ENCODE results near the gene CFB. TPM values are rescaled to one million over a fixed set of nuclear protein-coding genes. Genes with fewer than 3 reads are reported as not detected.

The CFB gene
- total and polyA plus RNA-seq, 9 of the 15 experiments (the other 6 are each of a cell fraction or from before 2014, with no cell fraction given), result 0.08 to 0.91 (median 0.22) TPM; not detected in 4

- TF ChIP-seq ZBTB43 (CRISPR knock-in tag; IDR thresholded peaks at IDR 0.05) (no peak), KLF6 (CRISPR knock-in tag; IDR thresholded peaks at IDR 0.05; ENCODE audit: borderline replicate concordance) (peak; percentile 51), ERF (CRISPR knock-in tag; IDR thresholded peaks at IDR 0.05) (peak; percentile 1), ZNF57 (CRISPR knock-in tag; IDR thresholded peaks at IDR 0.05) (no peak), ETV1 (tag; conservative IDR thresholded peaks at IDR 0.05; ENCODE audit: low read depth) (peak; percentile 94), ZFP1 (CRISPR knock-in tag; IDR thresholded peaks at IDR 0.05) (no peak), RBM25 (IDR thresholded peaks at IDR 0.05; ENCODE audit: low read depth, low read length, severe bottlenecking) (no peak), EP300 (IDR thresholded peaks at IDR 0.05; ENCODE audit: low read length) (peak; percentile 62), ZNF561 (CRISPR knock-in tag; conservative IDR thresholded peaks at IDR 0.05) (no peak), POLR2AphosphoS5 (IDR thresholded peaks at IDR 0.05; ENCODE audit: control insufficient read depth, insufficient read depth, low read depth, low read length) (no peak; the same call in none of the 2 replicates), OTX1 (CRISPR knock-in tag; IDR thresholded peaks at IDR 0.05) (peak; percentile 92; the same call in 1 of the 2 replicates), PHF8 (IDR thresholded peaks at IDR 0.05; ENCODE audit: borderline replicate concordance, low read length) (peak; percentile 73; the same call in 1 of the 2 replicates), ARNT (IDR thresholded peaks at IDR 0.05) (peak in 1 of 2 experiments; percentile 15; a peak in 1 of 4 replicates), FUS (optimal IDR thresholded peaks at IDR 0.05; ENCODE audit: low read depth, low read length) (no peak), FIP1L1 (IDR thresholded peaks at IDR 0.05; ENCODE audit: low read depth, low read length, poor library complexity, severe bottlenecking) (peak; percentile 80), LCOR (CRISPR knock-in tag; IDR thresholded peaks at IDR 0.05) (peak; percentile 58), NFIC (IDR thresholded peaks at IDR 0.05) (no peak; the same call in none of the 2 replicates), ZNF253 (CRISPR knock-in tag; conservative IDR thresholded peaks at IDR 0.05) (peak; percentile 50), ZNF696 (CRISPR knock-in tag; conservative IDR thresholded peaks at IDR 0.05) (no peak), ZNF175 (CRISPR knock-in tag; IDR thresholded peaks at IDR 0.05; ENCODE audit: low read depth) (peak; percentile 90), PURB (CRISPR knock-in tag; IDR thresholded peaks at IDR 0.05; ENCODE audit: low read depth) (no peak), ZBTB7A (IDR thresholded peaks at IDR 0.05; ENCODE audit: borderline replicate concordance, control insufficient read depth, low read depth, low read length) (peak; percentile 47; the same call in 1 of the 2 replicates), DIDO1 (tag; IDR thresholded peaks at IDR 0.05; ENCODE audit: low read depth) (peak; percentile 77), SMARCA4 (IDR thresholded peaks at IDR 0.05) (peak; percentile 54), TFE3 (CRISPR knock-in tag; IDR thresholded peaks at IDR 0.05) (no peak)
- TF ChIP-seq, protein P1, sequence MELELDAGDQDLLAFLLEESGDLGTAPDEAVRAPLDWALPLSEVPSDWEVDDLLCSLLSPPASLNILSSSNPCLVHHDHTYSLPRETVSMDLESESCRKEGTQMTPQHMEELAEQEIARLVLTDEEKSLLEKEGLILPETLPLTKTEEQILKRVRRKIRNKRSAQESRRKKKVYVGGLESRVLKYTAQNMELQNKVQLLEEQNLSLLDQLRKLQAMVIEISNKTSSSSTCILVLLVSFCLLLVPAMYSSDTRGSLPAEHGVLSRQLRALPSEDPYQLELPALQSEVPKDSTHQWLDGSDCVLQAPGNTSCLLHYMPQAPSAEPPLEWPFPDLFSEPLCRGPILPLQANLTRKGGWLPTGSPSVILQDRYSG (tag; conservative IDR thresholded peaks at IDR 0.05; ENCODE audit: low read depth), result peak; percentile 72; the same call in 1 of the 2 replicates
These were observed 26.3 kb downstream of the CFB start, which contains the start of gene DXO (continued) for GRCh38 chr6:31971993-31972708.
